Measurements from ENCODE around the gene OSBPL2.

DNA sequence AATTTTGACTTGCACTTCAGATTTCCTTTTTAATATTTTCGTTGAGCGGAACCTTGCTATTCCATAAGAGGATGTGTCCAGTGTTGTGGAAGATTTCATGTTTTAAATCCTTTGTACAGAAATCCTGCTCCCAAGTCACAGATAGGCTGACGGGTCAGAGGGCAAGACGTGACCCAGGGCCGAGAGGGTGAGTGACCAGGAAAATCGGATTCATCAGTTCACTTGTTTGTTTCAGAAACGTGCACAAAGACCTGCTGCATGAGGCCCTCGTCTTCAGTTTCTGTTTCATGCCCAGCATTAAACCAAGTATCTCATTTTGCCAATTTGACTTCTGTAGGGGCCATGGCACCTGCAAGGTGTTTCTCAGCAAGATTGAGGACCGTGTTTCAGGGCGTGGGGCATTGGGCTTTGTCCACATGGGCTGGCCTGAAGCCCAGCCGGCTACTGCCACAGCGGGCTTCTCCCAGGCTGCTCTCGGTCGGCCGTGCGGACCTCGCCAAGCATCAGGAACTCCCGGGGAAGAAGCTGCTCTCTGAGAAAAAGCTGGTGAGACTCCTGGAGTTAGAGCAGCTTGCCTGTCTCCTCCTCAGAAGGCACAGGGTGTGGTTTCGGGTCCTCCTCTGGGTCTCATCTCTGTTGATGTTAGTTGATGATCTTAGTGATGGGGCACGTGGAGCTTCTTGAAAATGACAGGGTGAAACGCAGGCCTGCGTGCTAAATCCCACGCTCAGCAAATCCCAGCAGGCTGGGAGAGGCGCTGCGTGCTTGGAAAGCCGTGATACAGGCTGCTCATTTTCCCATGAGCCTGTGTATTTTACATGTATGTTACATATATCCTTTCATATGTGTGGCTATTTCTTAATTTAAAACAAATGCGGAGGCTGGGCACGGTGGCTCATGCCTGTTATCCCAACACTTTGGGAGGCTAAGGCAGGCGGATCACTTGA, 45.0 kb upstream of the OSBPL2 start:
- TF ChIP-seq, protein P1, sequence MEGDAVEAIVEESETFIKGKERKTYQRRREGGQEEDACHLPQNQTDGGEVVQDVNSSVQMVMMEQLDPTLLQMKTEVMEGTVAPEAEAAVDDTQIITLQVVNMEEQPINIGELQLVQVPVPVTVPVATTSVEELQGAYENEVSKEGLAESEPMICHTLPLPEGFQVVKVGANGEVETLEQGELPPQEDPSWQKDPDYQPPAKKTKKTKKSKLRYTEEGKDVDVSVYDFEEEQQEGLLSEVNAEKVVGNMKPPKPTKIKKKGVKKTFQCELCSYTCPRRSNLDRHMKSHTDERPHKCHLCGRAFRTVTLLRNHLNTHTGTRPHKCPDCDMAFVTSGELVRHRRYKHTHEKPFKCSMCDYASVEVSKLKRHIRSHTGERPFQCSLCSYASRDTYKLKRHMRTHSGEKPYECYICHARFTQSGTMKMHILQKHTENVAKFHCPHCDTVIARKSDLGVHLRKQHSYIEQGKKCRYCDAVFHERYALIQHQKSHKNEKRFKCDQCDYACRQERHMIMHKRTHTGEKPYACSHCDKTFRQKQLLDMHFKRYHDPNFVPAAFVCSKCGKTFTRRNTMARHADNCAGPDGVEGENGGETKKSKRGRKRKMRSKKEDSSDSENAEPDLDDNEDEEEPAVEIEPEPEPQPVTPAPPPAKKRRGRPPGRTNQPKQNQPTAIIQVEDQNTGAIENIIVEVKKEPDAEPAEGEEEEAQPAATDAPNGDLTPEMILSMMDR (conservative IDR thresholded peaks at IDR 0.05; ENCODE audit: low read depth in 2 of 2): no peak
- TF ChIP-seq POLR2AphosphoS5 (IDR thresholded peaks at IDR 0.05; ENCODE audit: low read depth): no peak
- TF ChIP-seq EZH2 (IDR thresholded peaks at IDR 0.05; ENCODE audit: low read depth, unreplicated experiment): no peak
- TF ChIP-seq ZNF114 (CRISPR knock-in tag; IDR thresholded peaks at IDR 0.05): no peak

All from GM23338 (cell line).